Epithelial cell of esophagus (primary cell): ENCODE data around the gene POLR2C.

Experiments
- DNase-seq: peaks from one replicate; pipeline ENCODE4 v3.0.0; 2010; ENCODE audit warnings: low read depth
- H3K4me3 ChIP-seq: 2 replicates; pipeline ENCODE4 v1.5.1; 2011; ENCODE audit warnings: mild to moderate bottlenecking, low read length, control low read depth
- TF ChIP-seq, protein P1 (sequence below): IDR thresholded peaks from 2 replicates; pipeline ENCODE4 v1.5.1; 2011; ENCODE audit warnings: low read depth, mild to moderate bottlenecking, low read length, control low read depth, inconsistent platforms; ENCODE audit not compliant: insufficient read depth; ENCODE audit errors: missing control alignments

Gene POLR2C

DNA sequence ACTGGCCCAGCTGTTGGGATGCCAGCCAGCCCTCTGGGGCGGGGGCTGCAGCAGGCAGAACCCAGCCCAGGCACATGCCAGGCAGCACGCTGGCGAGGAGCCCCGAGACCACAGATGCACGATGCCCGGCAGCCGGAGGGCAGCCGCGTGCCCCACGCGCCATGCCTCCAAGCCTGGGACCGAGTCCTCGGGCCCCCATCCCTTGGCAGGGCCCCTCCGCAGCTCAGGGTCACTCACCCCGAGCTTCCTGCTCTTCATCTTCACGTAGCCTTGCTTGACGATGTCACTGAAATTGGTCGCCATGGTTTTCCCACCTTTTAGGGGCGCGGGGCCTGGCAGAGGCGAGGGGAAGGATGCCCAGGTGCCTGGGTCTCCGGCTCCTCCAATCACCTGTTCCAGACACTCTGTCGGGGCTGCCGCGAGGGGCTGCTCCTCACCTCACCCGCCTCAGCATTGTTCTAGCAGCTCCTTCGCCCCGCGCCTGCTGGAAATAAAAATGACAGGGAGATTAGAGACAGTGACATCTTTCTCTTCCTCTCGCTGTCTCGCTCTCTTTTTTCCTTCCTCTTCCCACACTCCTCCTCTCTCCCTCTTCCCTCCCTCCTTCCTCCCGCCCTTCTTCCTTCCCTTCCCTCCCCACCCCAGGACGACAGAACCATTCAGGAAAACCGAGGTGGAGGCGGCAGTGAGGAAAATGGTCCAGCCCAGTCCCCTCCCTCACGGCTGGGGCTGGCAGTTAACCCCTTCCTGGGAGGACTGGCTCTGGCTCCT, 16.9 kb downstream of the POLR2C start:
- peak overlapping the region; percentile 15 for H3K4me3 ChIP-seq
- TF ChIP-seq, protein P1, sequence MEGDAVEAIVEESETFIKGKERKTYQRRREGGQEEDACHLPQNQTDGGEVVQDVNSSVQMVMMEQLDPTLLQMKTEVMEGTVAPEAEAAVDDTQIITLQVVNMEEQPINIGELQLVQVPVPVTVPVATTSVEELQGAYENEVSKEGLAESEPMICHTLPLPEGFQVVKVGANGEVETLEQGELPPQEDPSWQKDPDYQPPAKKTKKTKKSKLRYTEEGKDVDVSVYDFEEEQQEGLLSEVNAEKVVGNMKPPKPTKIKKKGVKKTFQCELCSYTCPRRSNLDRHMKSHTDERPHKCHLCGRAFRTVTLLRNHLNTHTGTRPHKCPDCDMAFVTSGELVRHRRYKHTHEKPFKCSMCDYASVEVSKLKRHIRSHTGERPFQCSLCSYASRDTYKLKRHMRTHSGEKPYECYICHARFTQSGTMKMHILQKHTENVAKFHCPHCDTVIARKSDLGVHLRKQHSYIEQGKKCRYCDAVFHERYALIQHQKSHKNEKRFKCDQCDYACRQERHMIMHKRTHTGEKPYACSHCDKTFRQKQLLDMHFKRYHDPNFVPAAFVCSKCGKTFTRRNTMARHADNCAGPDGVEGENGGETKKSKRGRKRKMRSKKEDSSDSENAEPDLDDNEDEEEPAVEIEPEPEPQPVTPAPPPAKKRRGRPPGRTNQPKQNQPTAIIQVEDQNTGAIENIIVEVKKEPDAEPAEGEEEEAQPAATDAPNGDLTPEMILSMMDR, result no peak

DNA sequence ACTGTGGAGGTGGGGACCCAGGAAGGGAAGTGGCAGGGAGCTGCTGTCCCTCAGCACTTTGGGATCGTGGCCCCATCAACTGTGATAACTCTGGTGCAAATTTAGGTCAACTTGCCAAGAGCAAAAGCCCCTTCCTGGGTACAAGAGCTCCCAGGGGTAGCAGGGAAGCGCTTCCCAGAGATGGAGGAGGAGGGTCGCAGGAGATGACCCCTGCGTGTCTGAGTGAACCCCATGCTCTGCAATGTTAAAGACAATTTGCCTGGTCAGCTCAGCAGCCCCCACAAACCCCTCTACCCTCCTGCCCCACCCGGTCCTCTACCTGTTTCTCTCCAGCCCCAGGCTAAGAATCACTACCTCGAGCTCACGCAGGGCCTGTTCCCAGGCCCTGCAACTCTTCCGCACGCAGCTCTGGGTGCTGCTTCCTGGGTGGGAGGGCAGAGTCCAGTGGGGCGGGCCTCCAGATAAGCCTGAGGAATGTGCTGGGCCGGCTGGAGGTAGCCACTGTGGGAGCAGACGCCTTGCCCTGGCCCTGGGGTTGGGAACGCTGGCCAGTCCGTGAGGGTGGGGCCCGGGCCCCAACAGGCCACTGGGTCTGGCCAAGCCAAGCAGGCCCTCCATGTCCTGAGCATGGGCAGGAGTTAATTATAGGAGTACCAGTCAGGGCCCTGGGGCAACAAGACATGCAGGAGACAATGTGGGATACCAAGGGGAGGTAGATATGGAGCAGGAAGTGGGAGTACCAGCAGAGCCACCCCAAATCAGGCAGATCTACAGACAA, 17.7 kb downstream of the POLR2C start:
- H3K4me3 ChIP-seq, result no peak overlapping the region
- TF ChIP-seq, protein P1, result no peak

More for the DNA sequence above, 16.9 kb downstream of the POLR2C start:
- peak; percentile 21 for DNase-seq

DNA sequence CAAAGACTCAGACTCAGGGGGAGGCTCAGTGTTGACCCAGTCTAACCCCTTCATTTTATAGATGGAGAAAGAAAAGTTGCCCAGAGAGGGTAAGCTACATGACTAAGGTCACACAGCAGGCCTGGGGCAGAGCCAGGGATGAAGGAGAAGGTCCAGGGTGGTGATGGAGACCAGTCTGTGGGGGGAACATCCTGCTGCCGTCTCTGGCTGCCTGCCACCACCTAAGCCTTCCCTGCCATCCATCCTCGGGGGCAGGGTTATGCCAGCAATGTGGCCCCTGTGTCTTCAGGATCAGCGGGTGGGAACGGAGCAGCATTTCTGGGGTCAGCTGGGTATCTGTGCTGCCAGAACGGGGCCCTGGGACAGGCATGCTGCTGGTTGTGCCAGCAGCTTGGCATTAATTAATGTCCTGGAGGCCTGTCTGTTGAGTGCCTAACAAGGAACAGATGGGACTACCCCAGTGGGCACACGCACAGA, 18.3 kb downstream of the POLR2C start:
- H3K4me3 ChIP-seq, result no peak overlapping the region
- TF ChIP-seq, protein P1, result no peak
- no peak for DNase-seq

More for the DNA sequence above, 17.7 kb downstream of the POLR2C start:
- no peak for DNase-seq

DNA sequence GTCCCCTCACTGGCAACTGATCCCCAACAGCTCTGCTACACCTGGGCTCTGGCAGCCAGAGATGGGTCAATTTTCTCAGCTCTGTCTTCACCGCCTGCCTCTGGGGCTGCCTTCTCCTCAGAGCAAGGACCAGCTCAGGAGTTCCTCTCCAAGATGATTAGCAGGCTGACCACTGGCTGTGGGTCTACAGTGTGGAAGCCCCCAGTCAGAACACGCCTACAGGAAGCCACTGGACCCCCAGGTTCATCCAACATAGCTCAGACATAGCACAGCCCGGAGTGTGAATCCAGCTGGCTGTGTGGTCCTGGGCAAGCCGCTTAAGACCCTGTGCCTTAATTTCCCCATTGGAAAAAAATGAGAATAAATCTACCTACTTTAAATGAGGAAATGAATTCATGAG, 18.9 kb downstream of the POLR2C start:
- TF ChIP-seq, protein P1, result no peak
- no peak overlapping the region for H3K4me3 ChIP-seq
- DNase-seq, result no peak

DNA sequence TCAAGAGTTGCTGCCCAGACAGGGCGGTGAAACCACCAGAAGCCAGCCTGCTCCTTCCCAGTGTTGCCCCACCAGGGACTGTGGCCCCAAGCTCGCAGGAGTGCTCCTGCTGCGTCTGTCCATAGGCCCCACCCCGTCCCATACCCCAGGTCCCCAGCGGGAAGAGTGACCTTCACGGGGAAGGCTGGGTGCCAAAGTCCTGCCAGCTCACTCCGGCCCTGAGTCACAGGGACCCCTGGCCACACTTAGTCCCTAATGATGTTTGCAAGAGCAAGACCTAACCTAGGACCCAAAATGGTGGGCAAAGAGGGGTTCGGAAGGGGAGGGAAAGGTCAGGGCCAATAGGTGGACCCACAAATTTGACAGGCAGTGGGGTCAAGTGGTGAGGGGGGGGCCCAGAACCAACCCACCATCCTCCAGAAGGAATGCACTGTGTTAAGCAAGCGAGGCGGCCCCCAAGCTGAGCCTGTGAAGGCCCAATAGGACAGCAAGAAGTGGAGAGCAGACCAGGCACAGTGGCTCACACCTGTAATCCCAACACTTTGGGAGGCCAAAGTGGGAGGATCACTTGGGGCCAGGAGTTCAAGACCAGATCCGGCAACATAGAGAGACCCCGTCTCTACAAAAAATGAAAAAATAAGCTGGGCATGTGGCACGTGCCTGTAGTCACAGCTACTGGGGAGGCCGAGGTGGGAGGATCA, 20.5 kb downstream of the POLR2C start:
- no peak overlapping the region for H3K4me3 ChIP-seq
- DNase-seq, result no peak
- TF ChIP-seq, protein P1, result no peak

DNA sequence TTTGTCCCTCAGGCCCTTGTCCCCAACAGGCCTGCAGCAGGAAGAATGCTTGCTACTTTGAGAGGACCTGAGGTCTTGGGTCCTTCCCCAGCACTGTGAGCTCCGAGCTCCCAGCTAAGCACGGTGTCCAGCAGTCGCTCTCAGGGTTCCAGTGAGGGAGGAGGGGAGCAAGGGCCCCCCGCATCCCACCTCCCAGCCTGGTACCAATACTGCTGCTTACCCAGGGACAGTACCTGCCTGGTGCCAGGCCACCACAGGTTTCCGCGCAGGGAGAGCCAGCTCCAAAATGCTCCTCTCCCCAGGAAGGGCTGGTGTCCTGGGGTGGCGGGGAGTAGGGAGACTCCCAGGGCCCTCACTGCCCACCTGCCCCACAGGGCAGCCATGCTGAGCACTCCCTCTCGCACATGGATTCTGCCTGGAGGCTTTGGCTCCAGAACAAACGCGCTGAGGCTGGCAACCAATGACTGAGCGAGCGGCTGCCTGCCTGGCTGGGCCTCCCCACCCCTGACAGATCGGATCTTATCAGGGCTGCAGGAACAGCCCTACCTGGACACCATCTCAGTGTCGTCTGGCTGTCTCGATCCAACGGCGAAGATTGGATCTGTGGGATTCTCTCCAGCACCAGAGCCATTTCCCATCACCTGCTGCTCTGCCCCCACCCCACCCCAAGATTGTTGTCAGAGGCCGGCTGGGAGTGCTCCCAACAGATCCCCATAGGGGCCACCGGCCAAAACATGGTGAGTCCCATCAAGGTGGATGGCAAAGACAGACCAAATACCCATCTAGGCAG, 21.4 kb downstream of the POLR2C start:
- no peak overlapping the region for H3K4me3 ChIP-seq
- TF ChIP-seq, protein P1, result no peak
- peak; percentile 33 for DNase-seq
